SKM-1 treated with dmso at 0.1 percent for 144 hours (cell line): ENCODE data around the gene UBE2C.
"Not testable (repeated sequence)": the region's sequence is repeated elsewhere in the genome, so short reads cannot be mapped to it uniquely, and the experiment has no call there.

Source experiments
- DNase-seq: peaks from one replicate; lab custom pipeline; 2025; ENCODE audit not compliant: unreplicated experiment; lab: John Stamatoyannopoulos, UW

Gene UBE2C

DNA sequence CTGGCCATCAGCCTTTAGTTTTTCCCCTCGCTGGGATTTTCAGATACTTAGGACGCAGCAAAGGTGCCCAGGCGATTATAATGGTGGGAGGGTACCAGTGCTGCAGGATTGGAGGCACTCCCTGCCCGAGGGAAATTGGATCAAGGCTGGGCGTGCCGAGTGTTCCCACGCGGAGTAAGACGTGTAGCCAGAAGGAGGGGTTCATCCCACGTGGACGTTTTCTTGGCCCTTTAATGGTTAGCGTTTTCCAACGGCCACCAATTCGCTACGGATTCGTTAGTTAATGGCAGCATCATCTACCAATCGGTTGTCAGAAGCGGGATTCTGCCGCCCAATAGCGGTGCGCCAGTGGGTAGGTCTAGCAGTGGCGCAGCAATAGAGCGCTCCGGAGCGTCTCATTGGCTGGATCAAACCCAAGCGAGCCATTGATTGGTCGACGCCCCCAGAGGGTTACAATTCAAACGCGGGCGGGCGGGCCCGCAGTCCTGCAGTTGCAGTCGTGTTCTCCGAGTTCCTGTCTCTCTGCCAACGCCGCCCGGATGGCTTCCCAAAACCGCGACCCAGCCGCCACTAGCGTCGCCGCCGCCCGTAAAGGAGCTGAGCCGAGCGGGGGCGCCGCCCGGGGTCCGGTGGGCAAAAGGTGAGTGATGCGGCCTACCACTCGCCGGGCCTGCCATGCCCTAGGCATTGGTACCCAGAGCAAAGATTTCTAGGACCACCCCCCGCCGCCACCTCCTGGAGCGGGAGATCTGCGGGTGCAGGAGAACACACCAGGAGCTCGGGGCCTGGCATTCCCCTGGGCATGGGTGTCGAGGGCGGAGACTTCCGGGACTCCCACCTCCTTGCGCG is at the start of gene UBE2C:
TSS of gene UBE2C (plus strand) at position 488 of the 849 bp plus-strand sequence. CDS start at position 540, 52 bp downstream.
- DNase-seq: no peak

DNA sequence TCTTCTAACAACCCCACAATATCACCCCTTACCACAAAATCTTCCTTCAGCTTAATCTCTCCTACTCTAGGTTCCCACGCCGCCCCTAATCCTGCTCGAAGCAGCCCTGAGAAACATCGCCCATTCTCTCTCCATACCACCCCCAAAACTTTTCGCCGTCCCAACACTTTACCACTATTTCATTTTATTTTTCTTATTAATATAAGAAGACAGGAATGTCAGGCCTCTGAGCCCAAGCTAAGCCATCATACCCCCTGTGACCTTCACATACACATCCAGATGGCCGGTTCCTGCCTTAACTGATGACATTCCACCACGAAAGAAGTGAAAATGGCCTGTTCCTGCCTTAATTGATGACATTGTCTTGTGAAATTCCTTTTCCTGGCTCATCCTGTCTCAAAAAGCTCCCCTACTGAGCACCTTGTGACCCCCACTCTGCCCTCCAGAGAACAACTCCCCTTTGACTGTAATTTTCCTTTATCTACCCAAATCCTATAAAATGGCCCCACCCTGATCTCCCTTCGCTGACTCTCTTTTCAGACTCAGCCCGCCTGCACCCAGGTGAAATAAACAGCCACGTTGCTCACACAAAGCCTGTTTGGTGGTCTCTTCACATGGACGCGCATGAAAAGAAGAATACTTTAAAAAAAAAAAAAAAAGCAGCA is 47.7 kb upstream of the UBE2C start:
- DNase-seq: not testable (repeated sequence)

DNA sequence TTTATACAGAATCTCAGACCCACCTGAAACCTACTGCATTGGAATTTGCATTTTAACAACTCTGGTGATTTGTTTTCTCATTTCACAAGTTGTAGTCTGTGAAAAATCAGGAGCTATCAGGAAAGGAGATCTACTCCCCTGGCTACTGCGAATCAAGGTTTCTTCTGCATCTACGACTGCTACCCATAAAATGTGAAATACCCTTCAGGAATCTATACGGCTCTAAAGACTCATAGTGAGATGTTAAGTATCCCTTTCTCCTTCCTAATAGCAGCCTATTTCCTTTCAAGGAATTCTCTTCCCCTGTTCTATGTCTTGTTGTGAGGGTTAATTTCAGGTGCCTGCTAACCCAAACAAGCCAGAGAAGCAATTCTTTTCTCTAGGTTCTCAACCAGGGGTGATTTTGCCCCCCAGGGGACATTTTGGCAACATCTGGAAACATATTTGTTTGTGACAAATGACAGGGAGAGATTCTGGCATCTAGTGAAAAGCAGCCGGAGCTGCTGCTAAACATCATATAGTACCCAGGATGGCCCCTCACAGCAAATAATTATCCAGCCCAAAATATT is 47.1 kb upstream of the UBE2C start:
- no peak for DNase-seq

DNA sequence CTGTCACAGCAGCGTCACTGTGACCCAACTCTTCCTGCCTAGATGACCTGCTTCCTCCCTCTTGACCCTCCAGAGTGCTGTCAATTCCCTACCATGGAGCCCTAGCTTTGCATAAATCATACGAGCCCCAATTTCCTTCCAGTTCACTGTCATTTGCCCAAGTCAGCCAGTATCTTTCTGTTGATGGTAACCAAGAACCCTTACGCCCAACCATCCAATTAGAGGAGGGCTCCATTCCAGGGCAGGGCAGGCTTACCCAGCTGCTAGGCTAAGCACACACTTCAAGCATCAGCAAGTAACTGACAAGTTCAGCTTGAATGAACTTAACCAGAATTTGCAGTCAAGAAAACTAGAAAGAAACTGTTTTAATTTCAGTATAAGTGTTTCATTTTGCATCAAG is 46.5 kb upstream of the UBE2C start:
- DNase-seq: no peak

DNA sequence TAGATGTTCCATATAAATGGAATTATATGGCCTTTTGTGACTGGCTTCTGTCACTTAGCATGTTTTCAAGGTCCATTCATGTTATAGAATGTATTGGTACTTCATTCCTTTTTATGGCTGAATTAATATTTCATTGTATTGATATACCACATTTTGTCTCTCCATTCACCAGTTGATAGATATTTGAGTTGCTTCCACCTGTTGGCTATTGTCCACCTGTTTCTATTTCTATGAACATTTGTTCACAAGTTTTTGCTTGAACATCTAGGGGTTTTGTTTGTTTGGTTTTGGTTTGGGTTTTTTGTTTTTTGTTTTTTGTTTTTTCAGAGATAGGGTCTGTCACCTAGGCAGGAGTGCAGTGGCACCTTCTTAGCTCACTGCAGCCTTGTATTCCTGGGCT is 44.0 kb upstream of the UBE2C start:
- DNase-seq: no peak

DNA sequence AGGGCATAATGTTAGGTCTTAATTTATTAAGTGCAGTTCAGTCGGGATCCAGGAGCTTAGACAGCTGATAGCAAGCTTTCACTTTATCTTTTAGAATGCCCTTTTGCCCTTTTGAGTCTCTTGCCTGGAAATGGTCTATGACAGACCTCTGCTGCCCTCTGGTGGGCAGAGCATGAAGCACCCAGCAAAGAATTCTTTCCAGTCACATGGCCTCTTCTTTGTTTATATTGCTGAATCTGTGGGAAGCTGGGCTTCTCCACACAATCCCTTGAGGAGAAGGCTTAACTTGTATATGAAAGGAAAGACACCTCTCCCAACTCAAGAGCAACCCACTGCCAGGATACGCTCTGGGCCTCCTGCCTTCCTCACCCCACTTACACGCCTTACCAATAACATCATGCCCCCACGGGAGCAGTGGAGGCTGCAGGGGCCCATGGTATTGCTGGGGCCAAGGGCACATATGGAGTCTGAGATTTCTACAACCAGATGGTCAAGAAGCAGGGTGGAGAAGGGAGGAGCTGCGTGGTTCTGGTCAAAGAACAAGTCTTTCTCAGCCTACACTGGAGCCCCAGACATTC is 41.2 kb upstream of the UBE2C start:
- peak; percentile 50 for DNase-seq

DNA sequence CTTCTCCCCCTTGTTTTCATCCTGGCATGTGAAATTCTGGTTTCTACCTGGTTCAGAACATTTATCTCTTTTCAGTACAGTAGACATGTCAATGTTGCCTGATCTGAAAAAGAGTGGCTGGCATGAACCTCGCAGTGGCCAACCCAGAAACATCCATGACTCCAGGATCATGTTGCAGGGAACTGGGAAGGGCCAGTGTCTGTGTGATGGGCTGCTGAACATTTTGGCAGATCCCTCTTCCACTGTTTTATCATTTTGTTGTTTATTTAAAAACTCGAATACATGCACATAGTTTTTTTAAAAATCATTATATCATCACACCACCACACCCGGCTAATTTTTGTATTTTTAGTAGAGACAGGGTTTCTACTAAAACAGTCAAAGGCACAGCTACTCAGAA is 39.8 kb upstream of the UBE2C start:
- DNase-seq: no peak

DNA sequence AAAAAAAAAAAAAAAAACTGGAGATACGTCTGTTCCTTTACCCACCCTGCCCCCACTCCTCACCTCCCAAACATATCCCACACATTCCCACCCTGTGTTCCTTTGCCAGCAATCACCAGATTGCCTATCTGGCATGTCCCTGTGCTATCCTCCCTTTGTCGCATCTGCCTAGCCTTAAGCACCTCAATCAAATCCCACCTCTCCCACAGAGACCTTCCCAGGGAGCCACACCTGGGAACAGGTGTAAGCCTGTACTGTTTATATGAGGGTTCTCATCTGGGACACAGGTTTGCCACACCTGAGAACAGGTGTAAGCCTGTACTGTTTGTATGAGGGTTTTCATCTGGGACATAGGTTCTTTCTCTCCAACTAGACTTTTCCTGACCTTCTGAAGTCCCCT is 37.5 kb upstream of the UBE2C start:
- no peak for DNase-seq

DNA sequence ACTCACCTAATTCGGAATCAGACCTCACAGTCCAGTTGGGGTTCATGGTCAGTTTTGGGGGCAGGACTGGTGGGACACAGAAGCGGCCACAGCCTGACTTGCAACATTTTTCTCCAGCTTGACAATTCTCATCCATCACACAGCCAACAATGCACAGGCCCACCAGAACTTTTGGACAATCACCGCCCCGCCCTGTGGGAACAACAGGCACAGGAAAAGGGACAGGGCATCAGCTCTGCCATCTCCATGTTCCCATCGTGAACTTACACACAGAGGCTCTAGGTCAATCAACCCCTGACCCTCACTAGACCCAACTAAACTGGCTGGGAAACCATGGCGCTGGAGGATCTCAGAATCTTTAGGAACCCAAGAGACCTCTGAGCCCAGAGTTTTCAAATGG is 37.0 kb upstream of the UBE2C start:
- no peak for DNase-seq

DNA sequence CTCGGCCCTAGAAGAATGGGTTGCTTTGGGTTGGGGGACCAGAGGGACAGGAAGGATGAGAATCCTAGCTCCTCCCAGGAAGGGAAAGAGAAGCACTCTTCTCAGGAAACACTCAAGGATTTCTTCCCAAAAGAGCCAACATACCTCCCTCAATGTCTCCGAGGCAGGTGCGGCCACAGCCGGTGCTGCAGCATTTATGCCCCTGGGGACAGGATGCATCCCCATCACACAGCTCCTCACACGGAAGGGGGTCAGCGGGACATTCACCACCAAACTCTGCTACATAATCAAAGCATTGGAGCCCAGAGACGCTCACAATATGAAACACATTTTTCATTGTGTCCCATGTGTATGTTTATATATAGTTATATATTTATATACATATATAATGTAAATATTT is 35.5 kb upstream of the UBE2C start:
- no peak for DNase-seq

DNA sequence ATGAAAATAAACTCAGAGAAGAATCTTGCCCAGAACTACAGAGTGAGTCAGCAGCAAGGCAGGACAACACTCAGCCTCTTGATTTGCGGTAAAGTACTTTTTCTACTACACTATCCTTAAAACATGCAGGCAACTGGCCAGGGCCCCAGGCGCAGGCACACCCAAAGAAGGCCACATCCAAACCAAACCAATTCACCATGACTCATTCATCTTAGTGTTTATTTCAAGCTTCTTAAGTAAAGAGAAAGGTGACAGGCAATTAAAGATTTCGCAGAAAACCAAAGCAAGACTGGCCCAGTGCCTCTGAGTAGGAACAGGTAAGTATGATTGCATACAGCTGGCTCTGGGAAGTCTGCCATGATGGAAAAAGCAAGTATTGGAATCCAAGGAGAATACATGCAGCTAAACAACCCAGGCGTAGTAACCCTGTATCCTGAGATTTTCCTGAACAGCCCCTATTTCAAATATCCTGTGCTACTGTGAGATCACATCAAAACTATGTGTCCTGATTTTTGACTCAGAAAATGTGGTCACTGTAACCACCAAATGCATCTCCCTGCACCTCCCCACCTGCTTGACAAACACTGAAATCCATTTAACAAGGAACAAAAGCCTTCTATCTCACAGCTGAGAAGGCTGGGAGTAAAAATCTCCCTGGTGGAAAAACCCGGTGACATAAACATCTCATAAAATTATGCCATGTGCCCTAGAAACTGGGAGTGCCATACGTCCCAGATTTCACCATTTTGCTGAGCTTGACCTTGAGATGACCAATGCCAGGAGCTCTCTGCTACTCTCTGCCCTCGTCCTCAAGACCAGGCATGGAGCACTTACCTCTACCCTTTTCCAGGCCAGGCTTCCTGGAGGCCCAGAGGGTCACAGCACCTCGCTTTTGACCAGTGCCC is 33.2 kb upstream of the UBE2C start:
- DNase-seq: no peak

DNA sequence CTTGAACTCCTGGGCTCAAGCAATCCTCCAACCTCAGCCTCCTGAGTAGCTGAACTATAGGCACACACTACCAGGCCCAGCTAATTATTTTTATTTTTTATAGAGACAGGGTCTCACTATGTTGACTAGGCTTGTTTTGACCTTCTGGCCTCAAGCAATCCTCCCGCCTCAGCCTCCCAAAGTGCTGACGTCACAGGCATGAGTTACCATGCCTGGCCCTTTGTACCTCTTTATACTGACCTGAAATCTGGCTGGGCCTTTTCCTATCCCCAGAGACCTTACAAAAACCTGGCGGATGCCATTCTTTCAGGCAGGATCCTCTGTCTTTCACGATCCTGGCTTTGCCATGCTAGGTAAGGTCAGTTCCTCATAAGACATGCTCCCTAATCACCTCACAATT is 32.3 kb upstream of the UBE2C start:
- DNase-seq: no peak

DNA sequence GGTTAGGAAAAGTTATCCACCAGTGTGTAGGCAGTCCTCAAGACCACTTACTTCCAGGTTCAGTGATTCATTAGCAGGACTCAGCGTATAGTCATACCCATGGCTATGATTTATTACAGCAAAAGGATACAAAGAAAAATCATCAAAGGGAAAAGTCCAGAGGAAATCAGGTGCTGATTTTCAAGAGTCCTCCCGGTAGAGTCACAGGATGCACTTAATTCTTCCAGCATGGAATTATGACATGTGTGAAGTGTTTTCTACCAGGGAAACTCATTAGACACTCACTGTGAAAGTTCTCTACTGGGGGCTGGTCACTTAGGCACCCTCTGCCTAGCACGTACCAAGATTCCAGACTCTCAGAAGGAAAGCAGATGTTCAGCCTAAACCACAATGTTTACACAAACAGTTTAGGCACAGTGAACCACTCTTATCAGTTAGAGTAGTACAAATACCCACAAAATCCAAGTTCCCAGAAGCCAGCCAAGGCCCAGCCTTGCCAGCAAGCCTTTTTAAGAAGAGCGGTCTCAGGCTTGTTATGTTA is 31.0 kb upstream of the UBE2C start:
- DNase-seq: no peak

DNA sequence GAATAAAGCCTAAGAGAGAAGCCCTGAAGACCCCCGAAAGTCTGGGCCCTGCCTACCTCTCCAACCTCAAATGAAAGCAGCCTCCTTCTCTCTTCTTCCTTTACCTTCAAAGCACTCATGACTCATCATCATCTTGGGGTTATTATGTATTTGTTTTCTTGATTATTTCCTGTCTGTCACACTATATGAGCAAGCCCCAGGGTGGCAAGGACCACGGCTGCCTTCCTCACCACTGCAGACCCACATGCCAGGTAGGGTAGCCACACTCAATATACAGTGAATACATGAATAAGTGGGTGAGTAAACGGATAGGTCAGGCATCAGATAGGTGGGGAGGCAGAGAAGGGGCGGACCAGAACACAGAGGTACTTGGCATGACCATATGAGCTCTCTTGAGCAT is 29.6 kb upstream of the UBE2C start:
- no peak for DNase-seq

DNA sequence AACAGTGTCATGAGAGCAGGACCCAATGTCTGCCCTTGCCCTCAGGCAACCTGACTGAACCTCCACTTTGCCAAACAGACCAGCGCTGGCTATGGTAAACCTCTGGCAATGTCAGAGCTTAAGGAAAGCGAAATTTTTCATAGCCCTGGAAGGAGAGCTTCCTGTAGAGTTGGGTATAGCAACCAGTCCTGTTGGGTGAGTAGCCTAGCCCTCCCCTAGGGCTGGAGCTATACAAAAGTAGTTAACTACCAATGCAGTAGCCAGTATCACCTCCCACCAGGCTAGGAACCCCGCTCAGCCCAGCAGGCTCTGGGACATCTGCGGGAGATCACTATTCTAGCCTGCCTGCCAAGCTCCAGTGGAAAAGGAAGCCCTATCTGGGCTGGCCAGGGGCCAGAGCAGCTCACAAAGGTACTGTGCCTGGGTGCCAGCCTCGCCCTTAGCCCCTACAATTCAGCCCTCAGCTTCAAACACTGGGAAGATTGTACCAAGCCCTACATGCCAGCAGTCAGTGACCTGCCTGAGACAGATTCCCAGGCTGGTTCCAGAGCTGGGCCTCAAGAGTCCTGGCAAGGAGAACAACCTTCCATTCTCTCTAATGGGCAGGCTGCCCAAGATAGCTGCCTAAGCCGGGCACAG is 28.7 kb upstream of the UBE2C start:
- DNase-seq: no peak

DNA sequence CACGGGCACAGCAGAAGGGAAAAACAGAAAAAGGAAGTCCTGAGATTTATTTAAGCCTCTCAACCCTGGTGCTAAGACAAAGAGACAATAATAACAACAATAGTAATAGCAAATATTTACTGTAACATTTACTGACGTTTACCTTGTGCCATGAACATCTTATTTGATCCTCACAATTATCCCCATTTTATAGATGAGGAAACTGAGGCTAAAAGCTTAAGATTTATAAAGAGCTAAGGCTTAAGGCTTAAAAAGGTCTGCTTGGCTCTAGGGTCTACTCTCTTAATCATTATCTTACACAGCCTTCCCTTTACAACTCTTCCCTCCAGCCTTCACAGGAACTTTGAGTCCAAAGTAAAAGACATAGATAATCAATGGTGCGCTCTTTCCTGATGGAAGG is 24.1 kb upstream of the UBE2C start:
- DNase-seq: no peak

DNA sequence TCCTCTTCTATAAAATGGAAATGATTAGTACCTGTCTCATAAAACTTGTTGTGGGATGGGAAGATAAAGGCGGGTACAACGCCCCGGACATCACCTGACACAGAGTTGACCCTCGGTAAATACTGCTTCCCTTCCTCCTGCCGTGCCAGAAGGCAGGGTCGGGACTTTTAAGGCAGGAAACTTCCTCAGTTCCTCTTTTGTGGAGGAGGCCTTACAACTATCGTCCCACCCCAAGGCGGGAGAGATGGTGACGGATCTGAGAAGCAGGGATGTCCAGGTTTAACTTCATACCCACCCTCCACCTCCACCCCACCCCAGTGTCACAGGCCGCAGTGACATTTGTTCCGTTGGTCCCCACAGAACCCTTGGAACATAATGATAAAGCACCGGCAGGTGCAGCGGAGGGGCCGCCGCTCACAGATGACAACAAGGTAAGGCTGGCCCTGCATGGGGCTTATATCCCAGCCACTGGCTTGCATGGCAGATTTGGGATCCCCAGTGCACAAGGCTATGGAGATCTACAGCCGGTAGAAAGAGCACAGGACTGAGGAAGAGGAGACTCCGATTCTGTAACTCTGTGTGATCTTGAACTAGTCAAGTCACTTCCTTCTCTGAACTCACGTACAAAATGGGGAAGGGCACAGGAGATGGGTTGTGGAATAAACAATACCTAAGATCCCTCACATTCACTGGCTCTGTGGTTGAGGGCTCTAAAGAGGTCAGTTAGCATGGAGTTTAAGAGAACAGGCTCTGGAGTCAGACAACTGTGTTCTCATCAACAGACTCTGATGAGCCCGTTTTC is 19.9 kb upstream of the UBE2C start:
- DNase-seq: peak; percentile 41

DNA sequence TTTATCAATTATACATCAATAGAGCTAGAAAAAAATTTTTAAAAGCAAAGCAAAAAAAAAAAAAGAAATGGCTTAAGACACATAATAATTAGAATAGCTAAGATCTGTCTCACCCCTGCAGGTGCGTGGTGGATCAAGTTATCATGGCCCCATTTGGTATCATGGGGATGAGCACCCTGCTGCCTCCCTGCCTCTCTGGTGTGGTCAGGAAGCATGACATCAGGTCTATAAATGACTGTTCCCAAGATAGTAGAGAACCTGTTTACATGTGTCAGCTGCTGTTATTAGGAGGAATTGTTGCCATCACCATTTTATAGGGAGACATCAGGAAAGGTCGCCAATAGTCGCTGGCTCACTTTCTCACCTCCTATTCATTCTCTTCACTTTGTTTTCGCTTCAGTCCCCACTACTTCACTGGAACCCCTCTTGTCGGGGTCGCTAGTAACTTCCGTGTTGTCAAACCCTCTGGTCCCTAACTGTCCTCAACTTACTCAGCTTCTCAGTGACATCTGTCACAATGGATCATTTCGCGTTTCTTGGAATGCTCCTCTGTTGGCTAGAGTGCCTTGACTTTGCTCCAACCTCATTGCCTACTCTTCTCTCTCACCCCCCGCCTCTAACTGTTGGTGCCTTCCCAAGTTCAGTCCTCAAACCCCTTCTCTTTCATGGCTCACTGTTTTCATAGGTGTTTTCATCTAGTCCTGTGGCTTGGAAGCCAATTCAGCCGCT is 15.9 kb upstream of the UBE2C start:
- DNase-seq: no peak

DNA sequence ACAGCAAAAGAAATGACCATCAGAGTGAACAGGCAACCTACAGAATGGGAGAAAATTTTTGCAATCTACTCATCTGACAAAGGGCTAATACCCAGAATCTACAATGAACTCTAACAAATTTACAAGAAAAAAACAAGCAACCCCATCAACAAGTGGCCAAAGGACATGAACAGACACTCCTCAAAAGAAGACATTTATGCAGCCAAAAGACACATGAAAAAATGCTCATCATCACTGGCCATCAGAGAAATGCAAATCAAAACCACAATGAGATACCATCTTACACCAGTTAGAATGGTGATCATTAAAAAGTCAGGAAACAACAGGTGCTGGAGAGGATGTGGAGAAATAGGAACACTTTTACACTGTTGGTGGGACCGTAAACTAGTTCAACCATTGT is 14.9 kb upstream of the UBE2C start:
- DNase-seq: not testable (repeated sequence)
